GM04503 (cell line): ENCODE data around the gene RIPOR3.

Experiments used
- DNase-seq: peaks from one replicate; pipeline ENCODE4 v3.0.0-alpha.2; 2012; ENCODE audit warnings: low read depth

Gene RIPOR3

GRCh38 chr20:50589548-50590347 is 101.6 kb downstream of the RIPOR3 start:
- DNase-seq = no peak

- DNase-seq = no peak
These were observed 103.2 kb downstream of the RIPOR3 start for GRCh38 chr20:50588034-50588736.

- DNase-seq = no peak
These were observed 103.9 kb downstream of the RIPOR3 start for GRCh38 chr20:50587291-50587961.

DNA sequence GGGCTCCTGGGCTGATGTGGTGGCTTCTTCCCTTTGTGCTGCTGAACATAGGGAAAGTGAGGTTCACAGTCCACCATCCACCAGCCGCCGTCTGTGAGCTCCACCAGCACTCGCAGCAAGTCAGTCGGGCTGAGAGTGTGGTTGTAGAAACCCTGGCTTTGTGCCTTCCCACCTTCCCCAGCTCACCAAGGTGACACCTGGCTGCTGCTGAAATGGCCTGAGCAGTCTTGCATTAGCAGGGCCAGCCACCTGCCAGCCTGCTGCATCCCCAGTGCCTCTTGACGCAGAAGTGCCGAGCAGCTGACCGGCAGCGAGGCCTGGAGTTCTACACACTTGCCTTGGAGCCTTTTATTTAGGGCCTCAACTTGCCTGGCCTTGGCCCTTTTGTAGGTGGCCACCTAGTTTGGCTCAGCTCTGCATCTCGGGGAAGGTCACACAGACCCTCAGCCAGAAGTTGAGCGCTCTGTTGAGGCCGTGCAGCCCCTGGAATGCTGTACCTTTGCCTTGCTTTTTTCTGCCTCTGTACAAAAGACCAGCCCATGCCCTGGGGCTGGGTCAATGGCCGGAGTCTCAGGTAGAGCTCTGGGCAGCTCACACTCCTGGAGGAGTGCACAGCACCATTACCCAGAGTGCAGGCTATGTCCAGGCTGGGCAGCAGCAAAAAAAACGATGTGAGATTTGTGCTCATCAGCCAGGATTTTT is 104.7 kb downstream of the RIPOR3 start:
- DNase-seq = no peak

GRCh38 chr20:50585678-50586077 is 105.7 kb downstream of the RIPOR3 start:
- DNase-seq = no peak

DNA sequence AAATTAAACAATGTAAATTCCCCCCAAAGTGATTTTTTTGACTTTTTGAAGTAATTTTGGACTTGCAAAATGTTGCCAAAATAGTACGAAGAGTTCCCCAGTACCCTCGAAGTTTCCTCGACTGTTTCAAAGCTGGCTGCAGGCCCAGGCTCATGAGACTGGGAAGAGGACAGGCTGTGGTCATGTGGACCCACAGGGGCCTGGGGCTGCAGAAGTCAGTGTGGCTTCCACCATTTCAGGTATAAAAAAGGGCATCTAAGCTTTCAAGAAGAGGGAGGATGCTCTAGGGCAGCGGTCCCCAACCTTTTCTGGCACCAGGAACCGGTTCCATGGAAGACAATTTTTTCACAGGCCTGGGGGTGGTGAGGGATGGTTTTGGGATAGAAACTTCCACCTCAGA is 106.1 kb downstream of the RIPOR3 start:
- no peak for DNase-seq

- no peak for DNase-seq
These were observed 106.7 kb downstream of the RIPOR3 start for GRCh38 chr20:50584687-50585086.

- no peak for DNase-seq
These were observed 107.7 kb downstream of the RIPOR3 start for GRCh38 chr20:50583442-50584150.

DNA sequence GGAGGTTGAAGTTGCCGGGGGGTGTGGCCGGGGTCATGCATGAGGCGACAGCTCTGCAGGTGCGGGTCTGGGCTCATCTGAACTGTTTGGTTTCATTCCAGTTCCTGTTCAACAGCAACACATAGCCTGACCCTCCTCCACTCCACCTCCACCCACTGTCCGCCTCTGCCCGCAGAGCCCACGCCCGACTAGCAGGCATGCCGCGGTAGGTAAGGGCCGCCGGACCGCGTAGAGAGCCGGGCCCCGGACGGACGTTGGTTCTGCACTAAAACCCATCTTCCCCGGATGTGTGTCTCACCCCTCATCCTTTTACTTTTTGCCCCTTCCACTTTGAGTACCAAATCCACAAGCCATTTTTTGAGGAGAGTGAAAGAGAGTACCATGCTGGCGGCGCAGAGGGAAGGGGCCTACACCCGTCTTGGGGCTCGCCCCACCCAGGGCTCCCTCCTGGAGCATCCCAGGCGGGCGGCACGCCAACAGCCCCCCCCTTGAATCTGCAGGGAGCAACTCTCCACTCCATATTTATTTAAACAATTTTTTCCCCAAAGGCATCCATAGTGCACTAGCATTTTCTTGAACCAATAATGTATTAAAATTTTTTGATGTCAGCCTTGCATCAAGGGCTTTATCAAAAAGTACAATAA is 108.6 kb downstream of the RIPOR3 start:
- no peak for DNase-seq

DNA sequence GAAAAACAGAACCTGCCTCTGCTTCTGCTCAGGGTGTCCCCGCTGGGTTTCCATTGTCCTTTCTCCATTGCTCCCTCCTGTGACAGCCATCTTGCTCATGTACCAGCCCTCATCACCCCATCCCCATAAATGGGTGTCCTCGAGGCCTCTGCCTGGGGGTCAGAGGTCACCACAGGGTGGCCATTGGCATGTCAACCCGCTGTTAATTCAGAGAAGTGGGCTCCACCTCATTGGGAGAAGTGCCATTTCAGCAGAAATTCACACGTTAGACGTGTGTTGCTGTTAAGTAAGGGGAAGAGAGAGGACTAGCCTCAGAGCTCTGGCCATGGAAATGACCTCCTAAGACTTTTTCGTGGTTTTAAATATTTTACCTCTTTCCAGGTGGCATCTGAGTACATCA is 109.2 kb downstream of the RIPOR3 start:
- DNase-seq = no peak

- DNase-seq = no peak
These were observed 110.3 kb downstream of the RIPOR3 start for GRCh38 chr20:50580842-50581544.

DNA sequence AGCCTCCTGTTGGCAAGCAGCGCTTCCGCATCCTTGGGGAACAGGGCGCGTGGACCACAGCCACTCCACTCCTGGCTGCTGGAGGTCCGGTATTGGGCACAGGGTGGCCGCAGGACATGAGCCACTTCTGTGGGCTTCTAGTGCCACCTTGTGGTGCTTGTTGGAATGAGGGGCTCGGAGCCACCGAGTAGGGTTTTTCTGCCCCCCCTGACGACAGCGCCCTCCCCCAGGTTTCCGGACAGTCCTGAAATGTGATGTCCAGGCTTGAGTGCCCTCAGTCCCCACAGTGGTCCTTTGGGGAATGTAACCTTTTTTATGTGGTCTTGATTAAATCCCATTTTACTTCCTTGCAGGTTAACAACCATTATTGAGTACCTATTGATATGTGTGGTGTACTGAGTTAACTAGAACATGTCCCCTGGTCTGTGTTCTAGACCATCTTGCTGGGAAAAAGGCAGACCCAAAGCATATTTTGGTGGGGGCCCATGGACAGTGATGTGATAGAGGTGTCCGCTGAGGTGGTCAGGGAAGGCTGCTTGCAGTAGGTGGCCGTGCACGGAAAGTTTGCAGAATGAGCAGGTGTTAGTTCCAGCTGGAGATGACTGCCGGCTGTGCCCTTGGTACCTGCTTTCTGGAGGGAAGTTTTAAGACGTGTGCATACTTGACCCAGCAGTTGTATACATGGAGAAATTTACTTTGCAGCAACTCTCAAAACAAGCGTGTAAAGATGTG is 111.2 kb downstream of the RIPOR3 start:
- no peak for DNase-seq

- DNase-seq = no peak
These were observed 111.8 kb downstream of the RIPOR3 start for GRCh38 chr20:50579511-50579910.

DNA sequence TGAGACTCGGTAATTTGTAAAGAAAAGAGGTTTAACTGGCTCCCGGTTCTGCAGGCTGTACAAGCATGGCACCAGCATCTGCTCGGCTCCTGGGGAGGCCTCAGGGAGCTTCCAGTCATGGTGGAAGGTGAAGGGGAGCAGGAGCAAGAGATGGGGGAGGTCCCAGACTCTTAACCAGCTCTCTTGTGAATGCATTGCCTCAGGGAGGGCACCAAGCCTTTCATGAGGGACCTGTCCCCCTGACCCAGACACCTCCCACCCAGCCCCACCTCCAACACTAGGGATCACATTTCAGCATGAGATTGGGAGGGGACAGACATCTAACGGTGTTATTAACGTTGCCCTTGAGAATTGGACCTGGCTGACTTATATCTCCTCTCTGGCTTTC is 112.6 kb downstream of the RIPOR3 start:
- no peak for DNase-seq

GRCh38 chr20:50578061-50578777 is 113.1 kb downstream of the RIPOR3 start:
- no peak for DNase-seq

DNA sequence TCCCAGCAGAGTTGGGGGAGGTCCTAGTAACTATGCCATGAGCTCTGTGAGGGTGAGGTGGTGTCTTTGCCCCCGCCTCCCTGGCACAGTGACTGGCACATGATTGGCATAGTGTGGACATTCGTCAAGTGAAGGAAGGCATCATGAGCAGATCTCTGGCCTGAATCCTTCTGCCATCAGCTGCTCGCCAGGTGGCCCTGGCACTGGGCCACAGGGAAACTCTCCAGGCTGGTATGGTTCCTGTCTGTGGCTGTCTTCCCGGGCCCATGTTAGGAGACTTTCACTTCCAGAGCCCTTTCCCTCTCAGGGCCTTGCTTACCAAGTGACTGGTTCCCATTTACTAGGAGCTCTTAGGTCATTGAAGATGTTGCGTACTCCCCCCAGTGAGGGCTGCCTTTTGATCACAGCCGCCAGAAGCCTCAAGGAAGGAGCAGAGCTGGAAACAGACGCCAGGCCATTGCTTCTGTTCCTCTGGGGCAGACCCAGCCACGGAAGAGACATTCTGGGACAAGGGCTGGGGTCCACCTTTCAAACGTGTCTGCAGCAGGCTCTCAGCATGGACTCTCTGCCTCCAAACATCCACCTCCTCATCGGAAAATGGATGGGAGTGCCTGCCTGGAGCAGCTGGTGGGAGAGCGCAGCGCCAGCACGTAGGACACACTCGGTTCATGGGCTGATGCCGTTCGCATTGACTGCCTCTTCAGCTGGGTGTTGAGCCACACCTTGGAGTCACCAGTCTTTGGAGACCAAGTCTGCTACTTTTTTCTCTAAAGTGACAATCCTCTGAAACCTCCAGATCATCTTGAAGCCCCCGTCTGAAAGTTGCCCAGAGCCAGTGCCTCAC is 113.9 kb downstream of the RIPOR3 start:
- DNase-seq = no peak

GRCh38 chr20:50575865-50576720 is 115.2 kb downstream of the RIPOR3 start:
- no peak for DNase-seq
